Measurements from ENCODE around the gene PTPRG. TPM values are rescaled to one million over a fixed set of nuclear protein-coding genes. Genes with fewer than 3 reads are reported as not detected.

Gene PTPRG
- total and polyA plus RNA-seq, 2 experiments from 2014 or later = 24.4 to 131 TPM

DNA sequence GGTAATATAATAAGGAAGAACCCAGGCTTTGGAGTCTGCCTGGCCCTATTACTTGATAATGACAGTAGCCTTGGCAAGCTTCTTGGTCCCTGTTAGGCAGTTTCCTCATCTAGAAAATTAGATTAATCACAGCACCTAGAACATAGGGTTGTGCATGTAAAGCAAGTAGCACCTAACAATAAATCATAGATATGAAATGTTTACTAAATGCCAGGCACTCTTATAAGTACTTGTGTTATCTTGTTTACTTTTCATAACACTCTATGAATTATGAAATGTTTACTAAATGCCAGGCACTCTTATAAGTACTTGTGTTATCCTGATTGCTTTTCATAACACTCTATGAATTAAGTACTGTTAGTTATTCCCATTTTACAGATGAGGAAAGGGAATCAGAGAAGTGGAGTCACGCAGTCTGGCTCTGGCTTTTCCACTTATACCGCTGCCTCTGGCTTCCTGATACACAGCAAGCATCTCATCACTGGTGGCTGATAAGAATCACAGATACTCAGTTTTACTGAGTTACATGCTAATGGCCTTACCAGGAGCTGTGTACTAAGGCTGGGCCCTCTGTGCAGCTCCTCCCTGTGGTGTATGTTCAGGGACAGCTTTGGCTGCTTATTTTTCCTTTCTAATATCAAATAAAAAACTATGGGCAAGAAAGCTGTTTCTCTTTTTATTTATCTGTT lies 688.6 kb downstream of the PTPRG start:
- no peaks in the 10 kb centered on the region for H3K36me3 ChIP-seq (ENCODE audit: insufficient read depth)
- H3K4me1 ChIP-seq (ENCODE audit: insufficient read depth) = peaks cover 25% of the 10 kb centered on the region
- H3K27ac Mint-ChIP-seq = no peak overlapping the region
- no peak overlapping the region for H3K27ac ChIP-seq (ENCODE audit: low read depth)
- no peaks in the 10 kb centered on the region for H3F3A ChIP-seq (replicated peaks; ENCODE audit: low read depth)
- no peaks in the 10 kb centered on the region for H4K20me1 ChIP-seq (replicated peaks; ENCODE audit: insufficient read depth)
- TF ChIP-seq CREB1 (CRISPR knock-in tag; IDR thresholded peaks at IDR 0.05; ENCODE audit: low read depth) (no peak), ZNF331 (CRISPR knock-in tag; IDR thresholded peaks at IDR 0.05; ENCODE audit: low read depth) (no peak), ZNF114 (CRISPR knock-in tag; IDR thresholded peaks at IDR 0.05) (no peak), POLR2AphosphoS5 (IDR thresholded peaks at IDR 0.05; ENCODE audit: low read depth) (no peak), JUNB (IDR thresholded peaks at IDR 0.05; ENCODE audit: unreplicated experiment) (no peak), STAT1 (IDR thresholded peaks at IDR 0.05; ENCODE audit: unreplicated experiment) (no peak), EZH2phosphoT487 (IDR thresholded peaks at IDR 0.05; ENCODE audit: unreplicated experiment) (no peak)
- TF ChIP-seq, protein P1, sequence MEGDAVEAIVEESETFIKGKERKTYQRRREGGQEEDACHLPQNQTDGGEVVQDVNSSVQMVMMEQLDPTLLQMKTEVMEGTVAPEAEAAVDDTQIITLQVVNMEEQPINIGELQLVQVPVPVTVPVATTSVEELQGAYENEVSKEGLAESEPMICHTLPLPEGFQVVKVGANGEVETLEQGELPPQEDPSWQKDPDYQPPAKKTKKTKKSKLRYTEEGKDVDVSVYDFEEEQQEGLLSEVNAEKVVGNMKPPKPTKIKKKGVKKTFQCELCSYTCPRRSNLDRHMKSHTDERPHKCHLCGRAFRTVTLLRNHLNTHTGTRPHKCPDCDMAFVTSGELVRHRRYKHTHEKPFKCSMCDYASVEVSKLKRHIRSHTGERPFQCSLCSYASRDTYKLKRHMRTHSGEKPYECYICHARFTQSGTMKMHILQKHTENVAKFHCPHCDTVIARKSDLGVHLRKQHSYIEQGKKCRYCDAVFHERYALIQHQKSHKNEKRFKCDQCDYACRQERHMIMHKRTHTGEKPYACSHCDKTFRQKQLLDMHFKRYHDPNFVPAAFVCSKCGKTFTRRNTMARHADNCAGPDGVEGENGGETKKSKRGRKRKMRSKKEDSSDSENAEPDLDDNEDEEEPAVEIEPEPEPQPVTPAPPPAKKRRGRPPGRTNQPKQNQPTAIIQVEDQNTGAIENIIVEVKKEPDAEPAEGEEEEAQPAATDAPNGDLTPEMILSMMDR (conservative IDR thresholded peaks at IDR 0.05; ENCODE audit: low read depth in 2 of 2) = no peak
- TF ChIP-seq, protein P2, sequence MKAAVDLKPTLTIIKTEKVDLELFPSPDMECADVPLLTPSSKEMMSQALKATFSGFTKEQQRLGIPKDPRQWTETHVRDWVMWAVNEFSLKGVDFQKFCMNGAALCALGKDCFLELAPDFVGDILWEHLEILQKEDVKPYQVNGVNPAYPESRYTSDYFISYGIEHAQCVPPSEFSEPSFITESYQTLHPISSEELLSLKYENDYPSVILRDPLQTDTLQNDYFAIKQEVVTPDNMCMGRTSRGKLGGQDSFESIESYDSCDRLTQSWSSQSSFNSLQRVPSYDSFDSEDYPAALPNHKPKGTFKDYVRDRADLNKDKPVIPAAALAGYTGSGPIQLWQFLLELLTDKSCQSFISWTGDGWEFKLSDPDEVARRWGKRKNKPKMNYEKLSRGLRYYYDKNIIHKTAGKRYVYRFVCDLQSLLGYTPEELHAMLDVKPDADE (IDR thresholded peaks at IDR 0.05) = no peak
- TF ChIP-seq, protein P3, sequence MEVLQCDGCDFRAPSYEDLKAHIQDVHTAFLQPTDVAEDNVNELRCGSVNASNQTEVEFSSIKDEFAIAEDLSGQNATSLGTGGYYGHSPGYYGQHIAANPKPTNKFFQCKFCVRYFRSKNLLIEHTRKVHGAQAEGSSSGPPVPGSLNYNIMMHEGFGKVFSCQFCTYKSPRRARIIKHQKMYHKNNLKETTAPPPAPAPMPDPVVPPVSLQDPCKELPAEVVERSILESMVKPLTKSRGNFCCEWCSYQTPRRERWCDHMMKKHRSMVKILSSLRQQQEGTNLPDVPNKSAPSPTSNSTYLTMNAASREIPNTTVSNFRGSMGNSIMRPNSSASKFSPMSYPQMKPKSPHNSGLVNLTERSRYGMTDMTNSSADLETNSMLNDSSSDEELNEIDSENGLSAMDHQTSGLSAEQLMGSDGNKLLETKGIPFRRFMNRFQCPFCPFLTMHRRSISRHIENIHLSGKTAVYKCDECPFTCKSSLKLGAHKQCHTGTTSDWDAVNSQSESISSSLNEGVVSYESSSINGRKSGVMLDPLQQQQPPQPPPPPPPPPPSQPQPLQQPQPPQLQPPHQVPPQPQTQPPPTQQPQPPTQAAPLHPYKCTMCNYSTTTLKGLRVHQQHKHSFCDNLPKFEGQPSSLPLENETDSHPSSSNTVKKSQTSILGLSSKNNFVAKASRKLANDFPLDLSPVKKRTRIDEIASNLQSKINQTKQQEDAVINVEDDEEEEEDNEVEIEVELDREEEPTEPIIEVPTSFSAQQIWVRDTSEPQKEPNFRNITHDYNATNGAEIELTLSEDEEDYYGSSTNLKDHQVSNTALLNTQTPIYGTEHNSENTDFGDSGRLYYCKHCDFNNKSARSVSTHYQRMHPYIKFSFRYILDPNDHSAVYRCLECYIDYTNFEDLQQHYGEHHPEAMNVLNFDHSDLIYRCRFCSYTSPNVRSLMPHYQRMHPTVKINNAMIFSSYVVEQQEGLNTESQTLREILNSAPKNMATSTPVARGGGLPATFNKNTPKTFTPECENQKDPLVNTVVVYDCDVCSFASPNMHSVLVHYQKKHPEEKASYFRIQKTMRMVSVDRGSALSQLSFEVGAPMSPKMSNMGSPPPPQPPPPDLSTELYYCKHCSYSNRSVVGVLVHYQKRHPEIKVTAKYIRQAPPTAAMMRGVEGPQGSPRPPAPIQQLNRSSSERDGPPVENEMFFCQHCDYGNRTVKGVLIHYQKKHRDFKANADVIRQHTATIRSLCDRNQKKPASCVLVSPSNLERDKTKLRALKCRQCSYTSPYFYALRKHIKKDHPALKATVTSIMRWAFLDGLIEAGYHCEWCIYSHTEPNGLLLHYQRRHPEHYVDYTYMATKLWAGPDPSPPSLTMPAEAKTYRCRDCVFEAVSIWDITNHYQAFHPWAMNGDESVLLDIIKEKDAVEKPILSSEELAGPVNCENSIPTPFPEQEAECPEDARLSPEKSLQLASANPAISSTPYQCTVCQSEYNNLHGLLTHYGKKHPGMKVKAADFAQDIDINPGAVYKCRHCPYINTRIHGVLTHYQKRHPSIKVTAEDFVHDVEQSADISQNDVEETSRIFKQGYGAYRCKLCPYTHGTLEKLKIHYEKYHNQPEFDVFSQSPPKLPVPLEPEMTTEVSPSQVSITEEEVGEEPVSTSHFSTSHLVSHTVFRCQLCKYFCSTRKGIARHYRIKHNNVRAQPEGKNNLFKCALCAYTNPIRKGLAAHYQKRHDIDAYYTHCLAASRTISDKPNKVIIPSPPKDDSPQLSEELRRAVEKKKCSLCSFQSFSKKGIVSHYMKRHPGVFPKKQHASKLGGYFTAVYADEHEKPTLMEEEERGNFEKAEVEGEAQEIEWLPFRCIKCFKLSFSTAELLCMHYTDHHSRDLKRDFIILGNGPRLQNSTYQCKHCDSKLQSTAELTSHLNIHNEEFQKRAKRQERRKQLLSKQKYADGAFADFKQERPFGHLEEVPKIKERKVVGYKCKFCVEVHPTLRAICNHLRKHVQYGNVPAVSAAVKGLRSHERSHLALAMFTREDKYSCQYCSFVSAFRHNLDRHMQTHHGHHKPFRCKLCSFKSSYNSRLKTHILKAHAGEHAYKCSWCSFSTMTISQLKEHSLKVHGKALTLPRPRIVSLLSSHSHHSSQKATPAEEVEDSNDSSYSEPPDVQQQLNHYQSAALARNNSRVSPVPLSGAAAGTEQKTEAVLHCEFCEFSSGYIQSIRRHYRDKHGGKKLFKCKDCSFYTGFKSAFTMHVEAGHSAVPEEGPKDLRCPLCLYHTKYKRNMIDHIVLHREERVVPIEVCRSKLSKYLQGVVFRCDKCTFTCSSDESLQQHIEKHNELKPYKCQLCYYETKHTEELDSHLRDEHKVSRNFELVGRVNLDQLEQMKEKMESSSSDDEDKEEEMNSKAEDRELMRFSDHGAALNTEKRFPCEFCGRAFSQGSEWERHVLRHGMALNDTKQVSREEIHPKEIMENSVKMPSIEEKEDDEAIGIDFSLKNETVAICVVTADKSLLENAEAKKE (CRISPR knock-in tag; IDR thresholded peaks at IDR 0.05) = no peak
- TF ChIP-seq, protein P4, sequence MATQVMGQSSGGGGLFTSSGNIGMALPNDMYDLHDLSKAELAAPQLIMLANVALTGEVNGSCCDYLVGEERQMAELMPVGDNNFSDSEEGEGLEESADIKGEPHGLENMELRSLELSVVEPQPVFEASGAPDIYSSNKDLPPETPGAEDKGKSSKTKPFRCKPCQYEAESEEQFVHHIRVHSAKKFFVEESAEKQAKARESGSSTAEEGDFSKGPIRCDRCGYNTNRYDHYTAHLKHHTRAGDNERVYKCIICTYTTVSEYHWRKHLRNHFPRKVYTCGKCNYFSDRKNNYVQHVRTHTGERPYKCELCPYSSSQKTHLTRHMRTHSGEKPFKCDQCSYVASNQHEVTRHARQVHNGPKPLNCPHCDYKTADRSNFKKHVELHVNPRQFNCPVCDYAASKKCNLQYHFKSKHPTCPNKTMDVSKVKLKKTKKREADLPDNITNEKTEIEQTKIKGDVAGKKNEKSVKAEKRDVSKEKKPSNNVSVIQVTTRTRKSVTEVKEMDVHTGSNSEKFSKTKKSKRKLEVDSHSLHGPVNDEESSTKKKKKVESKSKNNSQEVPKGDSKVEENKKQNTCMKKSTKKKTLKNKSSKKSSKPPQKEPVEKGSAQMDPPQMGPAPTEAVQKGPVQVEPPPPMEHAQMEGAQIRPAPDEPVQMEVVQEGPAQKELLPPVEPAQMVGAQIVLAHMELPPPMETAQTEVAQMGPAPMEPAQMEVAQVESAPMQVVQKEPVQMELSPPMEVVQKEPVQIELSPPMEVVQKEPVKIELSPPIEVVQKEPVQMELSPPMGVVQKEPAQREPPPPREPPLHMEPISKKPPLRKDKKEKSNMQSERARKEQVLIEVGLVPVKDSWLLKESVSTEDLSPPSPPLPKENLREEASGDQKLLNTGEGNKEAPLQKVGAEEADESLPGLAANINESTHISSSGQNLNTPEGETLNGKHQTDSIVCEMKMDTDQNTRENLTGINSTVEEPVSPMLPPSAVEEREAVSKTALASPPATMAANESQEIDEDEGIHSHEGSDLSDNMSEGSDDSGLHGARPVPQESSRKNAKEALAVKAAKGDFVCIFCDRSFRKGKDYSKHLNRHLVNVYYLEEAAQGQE (IDR thresholded peaks at IDR 0.05; ENCODE audit: unreplicated experiment) = no peak
- no peaks in the 10 kb centered on the region for H3K9me3 Mint-ChIP-seq
- no peaks in the 10 kb centered on the region for H3K27me3 Mint-ChIP-seq (ENCODE audit: insufficient read depth, low read depth, poor library complexity)
- H3K4me1 Mint-ChIP-seq = peaks cover 43% of the 10 kb centered on the region
- no peaks in the 10 kb centered on the region for H3K27me3 ChIP-seq (ENCODE audit: insufficient read depth)
- no peak overlapping the region for H3K4me2 ChIP-seq
- no peaks in the 10 kb centered on the region for H3K36me3 Mint-ChIP-seq (ENCODE audit: low read depth)
- no peak overlapping the region for H3K4me3 ChIP-seq
- DNase-seq (ENCODE audit: low spot score) = no peak
- H3K79me2 ChIP-seq (replicated peaks; ENCODE audit: insufficient read depth) = no peaks in the 10 kb centered on the region
- no peak overlapping the region for H2AFZ ChIP-seq
- no peaks in the 10 kb centered on the region for H3K9me2 ChIP-seq (ENCODE audit: insufficient read depth)
- no peak for ATAC-seq
- no peak overlapping the region for H3K4me3 Mint-ChIP-seq

All from GM23338 (cell line).